HepG2 (cell line): ENCODE results near the gene PRIMA1. TPM values are rescaled to one million over a fixed set of nuclear protein-coding genes. Genes with fewer than 3 reads are reported as not detected.

Experiments used
- ATAC-seq: fragments of 200-7000 bp; cut with Tn5 transposase; 3 replicates; pipeline ENCODE4 v1.9.1; 2020; ENCODE audit warnings: mild to moderate bottlenecking, moderate library complexity
- BruUV-seq: library from RNA; stranded (reverse); fragments of 400-500 nt; replicated peaks from 2 replicates; lab custom pipeline; 2021; lab: Mats Ljungman, UMichigan
- CTCF ChIA-PET: fragments of 300-600 bp; formaldehyde crosslinking; extraction: SDS; loops from one replicate; lab custom pipeline; 2021; ENCODE audit warnings: low total read pairs, inconsistent platforms, low intra/inter-chr PET ratio; lab: Yijun Ruan, JAX
- POLR2A ChIA-PET: fragments of 350-600 bp; sonication (Branson Sonifier 250); formaldehyde crosslinking; loops from one replicate; lab custom pipeline; 2020; ENCODE audit warnings: antibody characterized with exemption, inconsistent platforms; lab: Yijun Ruan, JAX
- DNase-seq: peaks from one replicate; pipeline ENCODE4 v3.0.0-alpha.2; 2015; ENCODE audit warnings: low spot score
- FAIRE-seq: peaks from 3 replicates; lab custom pipeline; 2011; peaks lifted over from hg19 to GRCh38; lab: Jason Lieb, UNC
- H2AFZ ChIP-seq: one replicate; pipeline ENCODE4 v1.6.1; 2011; ENCODE audit warnings: low read length, inconsistent platforms
- H3K27ac ChIP-seq: fragments of 300-600 bp; 3 replicates; pipeline ENCODE4 v1.8.0; 2011; ENCODE audit warnings: mixed run types, mild to moderate bottlenecking, mixed read lengths, low read length, inconsistent platforms; ENCODE audit not compliant: insufficient read depth; ENCODE audit errors: extremely low read length
- H3K27me3 ChIP-seq, 2 experiments: fragments of 200-600 bp in 1 of 2; 2 replicates in 1 of 2; 3 replicates in 1 of 2; pipeline versions ENCODE4 v1.6.0 to v1.8.0; 2011; ENCODE audit warnings: low read length in 2 of 2, mild to moderate bottlenecking in 2 of 2, moderate library complexity in 2 of 2, inconsistent platforms in 1 of 2; ENCODE audit not compliant: insufficient read depth in 2 of 2, control insufficient read depth in 1 of 2
- H3K36me3 ChIP-seq, 2 experiments: fragments of 200-600 bp in 1 of 2; replicated peaks in 1 of 2; 2 replicates in 1 of 2; 3 replicates in 1 of 2; pipeline versions ENCODE4 v1.5.1 to v1.8.0; 2011; ENCODE audit warnings: low read length in 2 of 2, inconsistent platforms in 1 of 2; ENCODE audit not compliant: insufficient read depth in 2 of 2, control insufficient read depth in 1 of 2
- H3K4me1 ChIP-seq: 2 replicates; pipeline ENCODE4 v1.5.1; 2012; ENCODE audit warnings: low read length, inconsistent platforms; ENCODE audit not compliant: insufficient read depth
- H3K4me2 ChIP-seq: 2 replicates; pipeline ENCODE4 v1.6.0; 2011; ENCODE audit warnings: low read depth, low read length, inconsistent platforms
- H3K4me3 ChIP-seq, 3 experiments: fragments of 200-600 bp in 1 of 3; sonication (generic), shearing (Covaris generic) in 1 of 3; replicated peaks in 1 of 3; 2 replicates each; pipeline ENCODE4 v1.5.1; 2011 to 2016; ENCODE audit warnings: low read length in 3 of 3, inconsistent platforms in 2 of 3, low read depth in 2 of 3, mild to moderate bottlenecking in 2 of 3, control low read depth in 1 of 3, mixed read lengths in 1 of 3; ENCODE audit not compliant: insufficient read depth in 1 of 3
- H3K79me2 ChIP-seq: one replicate; pipeline ENCODE4 v1.6.1; 2011; ENCODE audit warnings: low read length, inconsistent platforms; ENCODE audit not compliant: insufficient read depth
- H3K9ac ChIP-seq: 2 replicates; pipeline ENCODE4 v1.6.0; 2011; ENCODE audit warnings: mild to moderate bottlenecking, low read depth, low read length, inconsistent platforms; ENCODE audit not compliant: insufficient read depth
- H3K9me3 ChIP-seq: 2 replicates; pipeline ENCODE4 v1.5.1; 2012; ENCODE audit warnings: mild to moderate bottlenecking, low read length
- H4K20me1 ChIP-seq: 2 replicates; pipeline ENCODE4 v1.6.0; 2011; ENCODE audit warnings: inconsistent platforms, mild to moderate bottlenecking, low read length, moderate library complexity; ENCODE audit not compliant: insufficient read depth
- ARNT ChIP-seq: fragments of 450-650 bp; IDR thresholded peaks from 2 replicates; pipeline ENCODE4 v1.6.1; 2017
- CBX1 ChIP-seq: IDR thresholded peaks from one replicate; pipeline ENCODE4 v1.6.1; 2016; ENCODE audit warnings: antibody characterized with exemption, low read depth
- EHMT2 ChIP-seq: fragments of 200-600 bp; sonication (generic); IDR thresholded peaks from 2 replicates; pipeline ENCODE4 v1.7.0; 2017; ENCODE audit warnings: antibody characterized with exemption, low read depth, low read length, borderline replicate concordance
- HHEX ChIP-seq: IDR thresholded peaks from 2 replicates; pipeline ENCODE4 v1.6.1; 2016; ENCODE audit warnings: control low read depth
- HNRNPL ChIP-seq: fragments of 200-400 bp; formaldehyde crosslinking; IDR thresholded peaks from 2 replicates; pipeline ENCODE4 v1.6.1; 2017; ENCODE audit warnings: mild to moderate bottlenecking, low read depth, low read length
- IKZF1 ChIP-seq: fragments of 450-650 bp; IDR thresholded peaks from 2 replicates; pipeline ENCODE4 v1.7.1; 2016
- JUN ChIP-seq: sonication (generic); formaldehyde crosslinking; IDR thresholded peaks from 2 replicates; pipeline ENCODE4 v1.4.0; 2020; ENCODE audit warnings: mild to moderate bottlenecking, missing genetic modification reagents
- NFIC ChIP-seq: IDR thresholded peaks from 2 replicates; pipeline ENCODE4 v1.6.1; 2012; ENCODE audit warnings: mild to moderate bottlenecking, low read length, inconsistent platforms
- PAX8 ChIP-seq: sonication (generic); formaldehyde crosslinking; IDR thresholded peaks from 2 replicates; pipeline ENCODE4 v1.8.0; 2022; ENCODE audit warnings: mild to moderate bottlenecking, missing genetic modification reagents, borderline replicate concordance
- RAD21 ChIP-seq: fragments of 450-650 bp; formaldehyde crosslinking; IDR thresholded peaks from 2 replicates; pipeline ENCODE4 v1.5.0; 2020; ENCODE audit warnings: mild to moderate bottlenecking
- RBAK ChIP-seq: sonication (generic); formaldehyde crosslinking; IDR thresholded peaks from 2 replicates; pipeline ENCODE4 v1.5.1; 2020; ENCODE audit warnings: mild to moderate bottlenecking, missing genetic modification reagents
- RFX5 ChIP-seq: IDR thresholded peaks from 2 replicates; pipeline ENCODE4 v1.6.1; 2011; ENCODE audit warnings: low read depth, low read length, improper control_type of control experiment
- SAP130 ChIP-seq: IDR thresholded peaks from 2 replicates; pipeline ENCODE4 v1.6.1; 2016; ENCODE audit warnings: low read depth
- SP4 ChIP-seq: sonication (generic); formaldehyde crosslinking; IDR thresholded peaks from 2 replicates; pipeline ENCODE4 v1.8.1; 2023; ENCODE audit warnings: mild to moderate bottlenecking, missing genetic modification reagents
- STAG1 ChIP-seq: sonication (generic); formaldehyde crosslinking; IDR thresholded peaks from 2 replicates; pipeline ENCODE4 v1.4.0; 2020; ENCODE audit warnings: missing genetic modification reagents
- TBP ChIP-seq: sonication (generic); formaldehyde crosslinking; IDR thresholded peaks from 2 replicates; pipeline ENCODE4 v1.5.0; 2020; ENCODE audit warnings: missing genetic modification reagents
- ZNF331 ChIP-seq: sonication (generic); formaldehyde crosslinking; IDR thresholded peaks from 2 replicates; pipeline ENCODE4 v1.4.0; 2020; ENCODE audit warnings: missing genetic modification reagents
- ZNF607 ChIP-seq: sonication (generic); formaldehyde crosslinking; IDR thresholded peaks from 2 replicates; pipeline ENCODE4 v1.5.1; 2020; ENCODE audit warnings: missing genetic modification reagents, mild to moderate bottlenecking, borderline replicate concordance
- ZNF670 ChIP-seq: sonication (generic); formaldehyde crosslinking; IDR thresholded peaks from 2 replicates; pipeline ENCODE4 v1.8.0; 2022; ENCODE audit warnings: mild to moderate bottlenecking, missing genetic modification reagents, borderline replicate concordance
- WGBS: methylation state at CpG from one replicate; pipeline ENCODE4 v1.1.6; 2017; ENCODE audit warnings: low lambda C conversion rate; 5-methylcytosine and 5-hydroxymethylcytosine counted together
- in situ Hi-C: cut with HindIII; loops from 2 replicates; pipeline ENCODE4 v1.10.0; 2017; ENCODE audit warnings: low pct_unique_long_range_greater_than_20kb; ENCODE audit not compliant: extremely low pct_ligation_motif_present
- intact Hi-C: fragments of 100-400 bp; cut with micrococcal nuclease; formaldehyde crosslinking; loops from one replicate; pipeline ENCODE4 v1.10.0; 2022; ENCODE audit not compliant: unreplicated experiment
- polyA plus RNA-seq, 8 experiments: library from polyadenylated mRNA; depleted of rRNA in 3 of 8; stranded (reverse) in 7 of 8; unstranded in 1 of 8; fragments of >200 nt; fragmentation: Illumina TruSeq in 4 of 8; extraction: Trizol in 4 of 8; gene quantifications; 2 replicates each; pipeline versions ENCODE4 v1.2.1 to v1.2.3, GENCODE V29; 2011 to 2016; ENCODE audit warnings: low read depth in 4 of 8, missing spikeins in 1 of 8, mixed read lengths in 1 of 8; ENCODE audit not compliant: insufficient read depth in 1 of 8
- total RNA-seq, 5 experiments: library from RNA; depleted of rRNA; stranded (reverse); fragments of >200 nt; fragmentation: Illumina TruSeq; extraction: Trizol; gene quantifications; 2 replicates each; pipeline ENCODE4 v1.2.3, GENCODE V29; 2016; ENCODE audit warnings: low read depth in 1 of 5
- TF ChIP-seq, protein P1 (sequence below): sonication (generic); formaldehyde crosslinking; IDR thresholded peaks from 2 replicates; pipeline ENCODE4 v1.4.0; 2020; ENCODE audit warnings: mild to moderate bottlenecking, missing genetic modification reagents
- TF ChIP-seq, protein P2 (sequence below): sonication (generic); formaldehyde crosslinking; IDR thresholded peaks from 2 replicates; pipeline ENCODE4 v1.5.0; 2020; ENCODE audit warnings: mild to moderate bottlenecking, missing genetic modification reagents, moderate library complexity
- TF ChIP-seq, protein P3 (sequence below): sonication (generic); formaldehyde crosslinking; IDR thresholded peaks from 2 replicates; pipeline ENCODE4 v1.4.0; 2020; ENCODE audit warnings: missing genetic modification reagents

The PRIMA1 gene
- total and polyA plus RNA-seq, 2 of the 13 experiments (the other 11 are each of a cell fraction or from before 2014, with no cell fraction given), result 2.4 to 3.2 TPM

DNA sequence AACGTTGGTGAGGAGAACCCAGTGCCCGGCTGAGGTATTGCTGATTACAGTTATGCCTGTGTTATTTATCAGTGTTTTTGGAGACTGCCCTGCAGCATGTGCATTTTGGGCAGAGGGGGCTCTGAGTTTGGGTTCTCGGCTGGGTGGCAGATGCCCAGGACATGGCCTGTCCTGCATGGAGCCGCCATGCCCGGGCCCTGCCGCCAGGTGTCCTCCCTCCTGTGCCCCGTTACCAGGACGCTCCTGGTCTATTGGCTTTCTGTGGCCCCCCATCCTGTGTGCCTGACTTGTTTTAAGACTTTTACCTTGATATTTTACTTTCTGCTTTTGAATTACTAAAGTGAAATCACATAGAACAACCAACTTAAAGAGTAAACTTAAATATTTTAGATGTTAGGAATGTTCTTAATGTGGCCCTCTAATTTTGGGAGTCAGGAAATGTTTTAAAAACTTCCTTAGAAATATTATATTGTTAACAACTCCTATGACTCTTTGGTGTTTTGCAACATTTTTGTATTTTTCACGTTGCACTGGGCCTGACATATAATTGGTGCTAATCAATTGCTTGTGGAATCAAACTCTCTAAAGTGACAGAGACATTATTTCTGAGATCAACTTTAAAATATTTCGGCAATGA lies 51.8 kb downstream of the PRIMA1 start:
- H3K36me3 ChIP-seq, result no peaks in the 10 kb centered on the region; a peak in 1 of 5 replicates
- no peaks in the 10 kb centered on the region for H3K27me3 ChIP-seq
- WGBS, result 43% methylated on average over 8 of the region's 10 CpGs
- intact Hi-C loops, result loop anchor here (1.0 kb wide), 2 partner anchors 53 to 157 kb away; no protein-coding TSS in a partner anchor
- H3K79me2 ChIP-seq, result no peaks in the 10 kb centered on the region
- DNase-seq (peak; percentile 16), FAIRE-seq (no peak), ATAC-seq (peak; percentile 90)
- H3K9me3 ChIP-seq, result no peaks in the 10 kb centered on the region
- BruUV-seq, result no TSS peak
- in situ Hi-C loops, result no loop called here
- H4K20me1 ChIP-seq, result no peaks in the 10 kb centered on the region
- POLR2A ChIA-PET, result no interaction called here
- H3K27ac ChIP-seq, result no peak overlapping the region
- H2AFZ ChIP-seq, result no peak overlapping the region
- H3K4me1 ChIP-seq, result no peaks in the 10 kb centered on the region
- H3K4me3 ChIP-seq, result no peak overlapping the region
- no peak overlapping the region for H3K4me2 ChIP-seq
- CTCF ChIA-PET, result interaction anchor here (0.8 to 1.9 kb wide), 7 partner anchors 53 to 200 kb away, joined by 3 to 11 read pairs (median 4); no protein-coding TSS in a partner anchor
- H3K9ac ChIP-seq, result no peak overlapping the region
- no peak for TF ChIP-seq IKZF1
- TF ChIP-seq, protein P1, sequence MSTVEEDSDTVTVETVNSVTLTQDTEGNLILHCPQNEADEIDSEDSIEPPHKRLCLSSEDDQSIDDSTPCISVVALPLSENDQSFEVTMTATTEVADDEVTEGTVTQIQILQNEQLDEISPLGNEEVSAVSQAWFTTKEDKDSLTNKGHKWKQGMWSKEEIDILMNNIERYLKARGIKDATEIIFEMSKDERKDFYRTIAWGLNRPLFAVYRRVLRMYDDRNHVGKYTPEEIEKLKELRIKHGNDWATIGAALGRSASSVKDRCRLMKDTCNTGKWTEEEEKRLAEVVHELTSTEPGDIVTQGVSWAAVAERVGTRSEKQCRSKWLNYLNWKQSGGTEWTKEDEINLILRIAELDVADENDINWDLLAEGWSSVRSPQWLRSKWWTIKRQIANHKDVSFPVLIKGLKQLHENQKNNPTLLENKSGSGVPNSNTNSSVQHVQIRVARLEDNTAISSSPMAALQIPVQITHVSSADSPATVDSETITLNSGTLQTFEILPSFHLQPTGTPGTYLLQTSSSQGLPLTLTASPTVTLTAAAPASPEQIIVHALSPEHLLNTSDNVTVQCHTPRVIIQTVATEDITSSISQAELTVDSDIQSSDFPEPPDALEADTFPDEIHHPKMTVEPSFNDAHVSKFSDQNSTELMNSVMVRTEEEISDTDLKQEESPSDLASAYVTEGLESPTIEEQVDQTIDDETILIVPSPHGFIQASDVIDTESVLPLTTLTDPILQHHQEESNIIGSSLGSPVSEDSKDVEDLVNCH, result no peak
- no peak for TF ChIP-seq RFX5
- TF ChIP-seq NFIC, result no peak
- TF ChIP-seq PAX8, result no peak
- no peak for TF ChIP-seq CBX1
- no peak for TF ChIP-seq SAP130 (CRISPR knock-in tag)
- no peak for TF ChIP-seq HHEX (CRISPR knock-in tag)
- TF ChIP-seq, protein P2, sequence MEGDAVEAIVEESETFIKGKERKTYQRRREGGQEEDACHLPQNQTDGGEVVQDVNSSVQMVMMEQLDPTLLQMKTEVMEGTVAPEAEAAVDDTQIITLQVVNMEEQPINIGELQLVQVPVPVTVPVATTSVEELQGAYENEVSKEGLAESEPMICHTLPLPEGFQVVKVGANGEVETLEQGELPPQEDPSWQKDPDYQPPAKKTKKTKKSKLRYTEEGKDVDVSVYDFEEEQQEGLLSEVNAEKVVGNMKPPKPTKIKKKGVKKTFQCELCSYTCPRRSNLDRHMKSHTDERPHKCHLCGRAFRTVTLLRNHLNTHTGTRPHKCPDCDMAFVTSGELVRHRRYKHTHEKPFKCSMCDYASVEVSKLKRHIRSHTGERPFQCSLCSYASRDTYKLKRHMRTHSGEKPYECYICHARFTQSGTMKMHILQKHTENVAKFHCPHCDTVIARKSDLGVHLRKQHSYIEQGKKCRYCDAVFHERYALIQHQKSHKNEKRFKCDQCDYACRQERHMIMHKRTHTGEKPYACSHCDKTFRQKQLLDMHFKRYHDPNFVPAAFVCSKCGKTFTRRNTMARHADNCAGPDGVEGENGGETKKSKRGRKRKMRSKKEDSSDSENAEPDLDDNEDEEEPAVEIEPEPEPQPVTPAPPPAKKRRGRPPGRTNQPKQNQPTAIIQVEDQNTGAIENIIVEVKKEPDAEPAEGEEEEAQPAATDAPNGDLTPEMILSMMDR (CRISPR knock-in tag), result peak; percentile 73
- TF ChIP-seq ZNF331 (CRISPR knock-in tag), result no peak
- TF ChIP-seq STAG1, result peak; percentile 79
- TF ChIP-seq SP4, result no peak
- 0 out of 2 replicates have a peak, but pooled peaks have one; percentile 52 for TF ChIP-seq HNRNPL
- TF ChIP-seq RBAK, result no peak
- no peak for TF ChIP-seq TBP (CRISPR knock-in tag)
- TF ChIP-seq, protein P3, sequence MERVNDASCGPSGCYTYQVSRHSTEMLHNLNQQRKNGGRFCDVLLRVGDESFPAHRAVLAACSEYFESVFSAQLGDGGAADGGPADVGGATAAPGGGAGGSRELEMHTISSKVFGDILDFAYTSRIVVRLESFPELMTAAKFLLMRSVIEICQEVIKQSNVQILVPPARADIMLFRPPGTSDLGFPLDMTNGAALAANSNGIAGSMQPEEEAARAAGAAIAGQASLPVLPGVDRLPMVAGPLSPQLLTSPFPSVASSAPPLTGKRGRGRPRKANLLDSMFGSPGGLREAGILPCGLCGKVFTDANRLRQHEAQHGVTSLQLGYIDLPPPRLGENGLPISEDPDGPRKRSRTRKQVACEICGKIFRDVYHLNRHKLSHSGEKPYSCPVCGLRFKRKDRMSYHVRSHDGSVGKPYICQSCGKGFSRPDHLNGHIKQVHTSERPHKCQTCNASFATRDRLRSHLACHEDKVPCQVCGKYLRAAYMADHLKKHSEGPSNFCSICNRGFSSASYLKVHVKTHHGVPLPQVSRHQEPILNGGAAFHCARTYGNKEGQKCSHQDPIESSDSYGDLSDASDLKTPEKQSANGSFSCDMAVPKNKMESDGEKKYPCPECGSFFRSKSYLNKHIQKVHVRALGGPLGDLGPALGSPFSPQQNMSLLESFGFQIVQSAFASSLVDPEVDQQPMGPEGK, result peak; percentile 56; the same call in 1 of the 2 replicates
- TF ChIP-seq ZNF670 (CRISPR knock-in tag), result no peak
- TF ChIP-seq JUN (CRISPR knock-in tag), result no peak
- TF ChIP-seq EHMT2, result no peak
- no peak for TF ChIP-seq ZNF607 (CRISPR knock-in tag)
- no peak for TF ChIP-seq ARNT
- TF ChIP-seq RAD21 (CRISPR knock-in tag), result peak; percentile 70
